ENCODE measurements around the gene VIPAS39.

Gene VIPAS39

GRCh38 chr14:77390188-77390587 is 67.2 kb downstream of the VIPAS39 start:
- DNase-seq, result no peak

GRCh38 chr14:77378701-77379100 is 78.7 kb downstream of the VIPAS39 start:
- DNase-seq, result no peak

- no peak for DNase-seq
Measured at GRCh38 chr14:77377502-77377844, 79.9 kb downstream of the VIPAS39 start.

- DNase-seq, result peak; percentile 82 to 83
Measured at GRCh38 chr14:77376771-77377501, 80.5 kb downstream of the VIPAS39 start, which contains the start of the genes SAMD15 and TMED8. SAMD15 (plus strand) TSS chr14:77377379; CDS start chr14:77377419, 40 bp downstream. TMED8 (minus strand) TSS chr14:77377094; CDS start chr14:77377053, 41 bp downstream.

Measured in activated CD4-positive, alpha-beta T cell treated with anti-CD3 and anti-CD28 coated beads, Interleukin-2, amount 50 U/mL, for 48 hours (primary cell).